LoVo (cell line): Measurements from ENCODE around the gene C2CD4A.
"Not testable (repeated sequence)": the region's sequence is repeated elsewhere in the genome, so short reads cannot be mapped to it uniquely, and the experiment has no call there.

Source experiments
- DNase-seq: peaks from one replicate; pipeline ENCODE4 v3.0.0-alpha.2; 2016; ENCODE audit warnings: low spot score

The C2CD4A gene

GRCh38 chr15:62066663-62067447 is at the start of gene C2CD4A:
C2CD4A (plus strand) TSS chr15:62066977; CDS start chr15:62067614, 637 bp downstream.
- DNase-seq, result peak; percentile 91

DNA sequence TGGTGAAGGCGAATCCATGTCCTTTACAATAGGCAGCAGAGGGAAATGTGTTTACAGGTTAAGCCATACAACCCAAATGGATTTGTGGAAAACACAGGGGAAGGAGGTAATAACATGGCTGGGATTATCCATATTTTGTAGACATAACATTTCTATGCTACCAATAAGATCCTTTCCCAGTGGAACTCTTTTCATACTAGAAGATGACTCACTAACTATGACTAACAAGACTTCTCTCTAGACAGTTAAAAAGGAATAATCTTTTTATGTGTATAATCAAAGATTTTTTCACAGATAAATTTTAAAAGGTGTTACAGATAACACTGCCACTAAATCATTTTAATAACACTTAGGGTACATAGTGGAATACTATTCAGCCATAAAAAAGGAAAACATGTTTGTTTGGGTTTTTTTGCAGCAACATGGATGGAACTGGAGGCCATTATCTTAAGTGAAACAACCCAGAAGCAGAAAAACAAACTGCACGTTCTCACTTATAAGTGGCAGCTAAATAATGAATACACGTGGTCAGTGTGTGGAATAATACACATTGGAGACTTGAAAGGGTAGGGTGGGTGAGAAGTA is 46.1 kb upstream of the C2CD4A start:
- DNase-seq, result no peak

- DNase-seq, result no peak
These were observed 44.7 kb upstream of the C2CD4A start for GRCh38 chr15:62021991-62022600.

DNA sequence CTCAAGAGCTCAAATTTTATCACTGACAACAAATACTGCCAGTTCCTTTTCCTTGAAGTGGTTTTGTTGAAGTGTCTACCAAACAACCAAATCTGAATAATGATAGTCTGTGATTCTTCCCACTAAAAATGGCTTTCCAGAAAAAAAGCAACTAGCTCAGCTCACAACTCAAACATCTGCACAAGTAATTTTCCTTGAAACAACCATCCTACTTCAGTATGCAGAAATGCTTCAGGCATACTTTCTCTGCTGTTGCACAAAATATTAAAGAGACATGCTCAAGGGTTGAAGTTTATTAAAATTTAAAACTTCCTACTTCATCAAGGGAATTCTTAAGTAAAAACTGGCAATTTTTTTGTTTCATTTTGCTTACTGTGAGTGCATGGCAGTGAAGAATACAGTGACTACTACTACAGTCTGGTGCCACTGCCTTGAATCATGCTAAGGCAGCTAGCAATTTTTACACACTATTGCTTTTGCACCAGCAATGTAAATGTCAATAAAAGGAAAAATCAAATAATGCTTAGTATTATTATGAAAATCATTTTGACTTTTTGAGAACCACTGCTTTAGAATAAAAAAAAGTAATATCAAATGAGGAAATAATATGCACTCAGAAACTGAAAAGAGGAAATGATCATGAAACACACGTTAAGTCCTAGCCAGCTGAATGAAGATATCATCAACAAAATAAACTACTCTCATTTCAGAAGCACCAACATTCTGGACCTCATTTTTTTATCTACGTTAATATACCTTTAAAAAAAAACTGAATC is 40.1 kb upstream of the C2CD4A start:
- no peak for DNase-seq

GRCh38 chr15:62027263-62027565 is 39.6 kb upstream of the C2CD4A start:
- no peak for DNase-seq

GRCh38 chr15:62027916-62028315 is 38.9 kb upstream of the C2CD4A start:
- no peak for DNase-seq

DNA sequence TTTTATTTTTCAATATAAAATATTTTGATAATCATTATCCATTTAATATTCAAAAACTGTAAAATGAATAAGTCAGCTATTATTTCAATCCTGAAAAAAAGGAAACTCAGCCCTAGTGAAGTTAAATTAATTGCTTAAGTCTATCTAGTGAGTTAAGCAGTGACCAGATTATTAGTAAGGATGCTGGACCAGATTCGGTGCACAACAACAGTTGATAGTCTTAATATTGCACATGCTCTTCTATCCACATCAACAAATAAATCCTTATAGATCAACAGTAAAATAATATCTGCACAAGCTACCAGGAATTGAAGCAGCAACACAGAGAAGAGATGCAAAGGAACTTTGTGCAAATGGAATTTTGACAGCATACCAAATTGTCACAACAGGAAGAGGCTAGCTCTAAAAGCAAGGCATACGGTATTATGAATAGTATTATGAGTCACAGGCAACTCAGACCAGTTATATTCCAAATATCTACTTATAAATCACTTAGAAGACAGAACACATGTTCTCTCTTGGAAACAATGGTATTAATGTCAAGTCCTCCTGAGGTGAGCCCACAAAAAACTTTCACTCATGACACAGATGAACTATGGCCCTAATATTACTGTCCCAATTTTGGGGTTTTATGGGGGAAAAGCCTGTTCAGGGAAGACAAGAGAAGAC is 31.4 kb upstream of the C2CD4A start:
- DNase-seq, result no peak

DNA sequence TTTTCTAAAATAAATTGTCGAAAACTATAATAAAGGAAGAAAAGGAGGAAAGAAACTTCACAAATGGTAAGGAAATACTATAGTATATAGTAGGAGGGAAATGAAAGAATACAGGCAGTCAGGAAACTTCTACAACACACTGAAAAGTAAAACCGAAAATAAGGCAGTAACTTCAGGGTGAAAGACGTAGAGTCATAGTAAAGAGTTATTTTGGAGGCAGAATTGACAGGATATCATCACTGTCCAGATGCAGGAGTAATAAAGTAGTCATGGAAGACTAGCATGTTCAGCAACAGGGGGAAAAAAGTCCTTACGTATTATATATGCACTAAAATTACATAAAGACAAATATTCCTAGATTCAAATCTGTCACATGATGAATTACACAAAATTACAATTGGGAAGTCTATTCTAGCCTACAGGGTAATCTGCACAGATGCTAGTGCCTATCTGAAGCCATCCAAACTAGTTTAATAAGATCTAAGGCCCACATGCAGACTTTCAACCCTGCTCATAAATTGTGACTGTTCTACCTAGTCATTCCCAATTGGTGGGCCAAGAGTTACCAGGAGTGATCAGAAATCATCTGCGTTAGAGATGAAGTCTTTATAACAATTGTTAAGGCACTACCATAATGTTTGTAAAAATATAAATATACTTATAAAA is 20.6 kb upstream of the C2CD4A start:
- DNase-seq, result no peak

DNA sequence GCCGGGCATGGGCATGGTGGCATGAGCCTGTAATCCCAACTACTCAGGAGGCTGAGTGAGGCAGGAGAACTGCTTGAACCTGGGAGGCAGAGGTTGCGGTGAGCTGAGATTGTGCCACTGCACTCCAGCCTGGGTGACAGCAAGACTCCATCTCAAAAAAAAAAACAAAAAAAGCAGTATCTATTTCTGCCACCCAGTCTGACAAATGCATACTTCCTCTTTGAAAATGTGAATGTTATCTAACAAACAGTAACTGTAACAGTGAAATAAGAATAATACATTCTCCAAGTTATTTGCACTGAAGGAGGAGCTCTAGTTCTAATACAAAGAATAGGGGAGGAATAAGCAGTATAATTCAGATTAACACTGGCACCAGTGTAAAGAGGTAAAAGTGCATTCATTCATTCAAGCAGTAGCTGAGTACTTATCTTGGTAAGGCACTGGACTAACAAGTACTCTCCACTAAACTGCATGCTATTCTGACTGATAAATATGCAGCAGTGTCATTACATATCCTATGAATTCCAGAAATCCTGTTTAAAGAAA is 19.4 kb upstream of the C2CD4A start:
- no peak for DNase-seq

DNA sequence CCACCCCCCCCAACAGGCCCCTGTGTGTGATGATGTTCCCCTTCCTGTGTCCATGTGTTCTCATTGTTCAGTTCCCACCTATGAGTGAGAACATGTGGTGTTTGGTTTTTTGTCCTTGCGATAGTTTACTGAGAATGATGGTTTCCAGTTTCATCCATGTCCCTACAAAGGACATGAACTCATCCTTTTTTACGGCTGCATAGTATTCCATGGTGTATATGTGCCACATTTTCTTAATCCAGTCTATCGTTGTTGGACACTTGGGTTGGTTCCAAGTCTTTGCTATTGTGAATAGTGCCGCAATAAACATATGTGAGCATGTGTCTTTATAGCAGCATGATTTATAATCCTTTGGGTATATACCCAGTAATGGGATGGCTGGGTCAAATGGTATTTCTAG is 18.5 kb upstream of the C2CD4A start:
- DNase-seq, result not testable (repeated sequence)

GRCh38 chr15:62050115-62050514 is 16.7 kb upstream of the C2CD4A start:
- no peak for DNase-seq

- DNase-seq, result no peak
These were observed 15.6 kb upstream of the C2CD4A start for GRCh38 chr15:62051166-62051565.

DNA sequence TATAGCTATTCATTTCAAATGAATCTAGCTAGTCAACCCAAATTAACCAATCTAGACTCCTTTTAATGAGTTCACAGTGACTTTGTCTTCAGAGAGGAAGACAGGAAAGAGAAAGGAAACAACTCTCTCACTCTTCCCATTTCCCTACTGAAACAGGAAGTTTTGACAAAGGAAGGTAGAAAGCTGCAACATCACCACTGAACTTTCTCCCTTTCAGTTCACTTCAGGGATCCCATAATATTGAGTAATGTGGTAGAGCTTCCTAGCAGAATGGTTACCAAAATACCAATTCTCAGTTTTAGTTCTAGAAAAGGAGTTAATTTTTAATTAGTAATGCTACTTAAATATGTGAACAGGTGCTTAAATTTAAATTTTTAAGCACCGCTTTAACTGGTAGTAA is 14.1 kb upstream of the C2CD4A start:
- no peak for DNase-seq

GRCh38 chr15:62053439-62054085 is 13.2 kb upstream of the C2CD4A start:
- DNase-seq, result no peak

GRCh38 chr15:62054979-62055378 is 11.8 kb upstream of the C2CD4A start:
- no peak for DNase-seq

- DNase-seq, result no peak
These were observed 9.3 kb upstream of the C2CD4A start for GRCh38 chr15:62057341-62057980.

- no peak for DNase-seq
These were observed 8.3 kb upstream of the C2CD4A start for GRCh38 chr15:62058327-62059028.

GRCh38 chr15:62059108-62059815 is 7.5 kb upstream of the C2CD4A start:
- no peak for DNase-seq

DNA sequence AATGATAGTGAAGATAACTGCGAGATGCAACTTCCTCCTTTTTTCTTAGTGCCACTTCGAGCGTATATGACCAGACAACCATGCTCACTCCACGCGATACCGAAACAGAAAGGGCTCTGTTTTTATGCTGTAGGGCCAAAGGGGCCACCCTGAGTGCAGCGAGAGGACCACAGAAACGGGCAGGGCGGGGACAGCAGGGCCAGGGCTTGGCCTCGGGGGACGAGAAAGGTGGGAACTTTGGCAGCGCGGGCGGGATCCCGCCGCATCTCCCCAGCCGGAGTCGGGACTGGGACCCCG is 7.0 kb upstream of the C2CD4A start:
- peak; percentile 65 for DNase-seq
